Embryonic facial prominence (tissue), 1 donor: ENCODE measurements around the gene SLC6A8.

Experiments used
- DNase-seq: peaks from one replicate; pipeline ENCODE4 v3.0.0-alpha.2; 2016; ENCODE audit errors: extremely low spot score

SLC6A8 gene

GRCh38 chrX:153687121-153688039, at the start of gene SLC6A8:
TSS of gene SLC6A8 (plus strand) at chrX:153687926. CDS start at chrX:153688575, 649 bp downstream.
- DNase-seq: peak; percentile 15

GRCh38 chrX:153638041-153638371, 49.7 kb upstream of the SLC6A8 start:
- no peak for DNase-seq

GRCh38 chrX:153638436-153639176, 49.1 kb upstream of the SLC6A8 start:
- no peak for DNase-seq

- DNase-seq: no peak
Observed at GRCh38 chrX:153639177-153640044, 48.3 kb upstream of the SLC6A8 start.

GRCh38 chrX:153640045-153640686, 47.6 kb upstream of the SLC6A8 start:
- no peak for DNase-seq

GRCh38 chrX:153640736-153641575, 46.8 kb upstream of the SLC6A8 start:
- no peak for DNase-seq

- no peak for DNase-seq
Observed at GRCh38 chrX:153641627-153642026, 46.1 kb upstream of the SLC6A8 start.

- DNase-seq: no peak
Observed at GRCh38 chrX:153642051-153642654, 45.6 kb upstream of the SLC6A8 start.

GRCh38 chrX:153642655-153643430, 44.9 kb upstream of the SLC6A8 start:
- no peak for DNase-seq

GRCh38 chrX:153643431-153644351, 44.0 kb upstream of the SLC6A8 start:
- DNase-seq: no peak

- no peak for DNase-seq
Observed at GRCh38 chrX:153644356-153645125, 43.2 kb upstream of the SLC6A8 start.

- DNase-seq: no peak
Observed at GRCh38 chrX:153645151-153645550, 42.6 kb upstream of the SLC6A8 start.

GRCh38 chrX:153645921-153646488, 41.7 kb upstream of the SLC6A8 start:
- no peak for DNase-seq

- no peak for DNase-seq
Observed at GRCh38 chrX:153646620-153647373, 40.9 kb upstream of the SLC6A8 start, which contains the start of gene DUSP9. TSS of gene DUSP9 (plus strand) at chrX:153647203. CDS start at chrX:153647954, 751 bp downstream.

GRCh38 chrX:153647461-153648357, 40.0 kb upstream of the SLC6A8 start:
- no peak for DNase-seq
